Measurements from ENCODE around the gene GSTM3.

- TF ChIP-seq CTCF (IDR thresholded peaks at IDR 0.05 in 8 of 11, conservative IDR thresholded peaks at IDR 0.05 in 3 of 11) = no peak
- no peak for TF ChIP-seq POLR2A (IDR thresholded peaks at IDR 0.05)
- no peak for TF ChIP-seq POLR2AphosphoS5 (IDR thresholded peaks at IDR 0.05)
These were observed 26.0 kb downstream of the GSTM3 start for GRCh38 chr1:109714661-109715372.
